Gastrocnemius medialis (tissue), 4 donors: ENCODE data around the gene HDGFL2. TPM values are rescaled to one million over a fixed set of nuclear protein-coding genes. Genes with fewer than 3 reads are reported as not detected.

Experiments used
- ATAC-seq, 2 donors: fragments of 150-250 bp; one replicate each; pipeline ENCODE4 v1.9.1; 2016
- DNase-seq, 2 donors: peaks; one replicate each; pipeline ENCODE4 v3.0.0-alpha.2; 2019
- H3K27ac ChIP-seq, 4 donors: fragments of 200-600 bp; sonication (generic); 1 replicate in 1 of 4; 2 replicates in 3 of 4; pipeline ENCODE4 v1.5.1; 2016 to 2018; ENCODE audit warnings: mild to moderate bottlenecking in 2 of 4, moderate library complexity in 1 of 4
- H3K27me3 ChIP-seq, 3 donors: fragments of 200-600 bp; sonication (generic) in 2 of 3; 1 replicate in 1 of 3; 2 replicates in 2 of 3; pipeline versions ENCODE4 v1.5.1 to v1.6.0; 2016 to 2019; ENCODE audit warnings: mild to moderate bottlenecking in 1 of 3, moderate library complexity in 1 of 3
- H3K36me3 ChIP-seq, 2 donors: fragments of 200-600 bp; sonication (generic) in 1 of 2; one replicate each; pipeline ENCODE4 v1.5.1; 2017 to 2018
- H3K4me1 ChIP-seq, 2 donors: fragments of 200-600 bp; sonication (generic) in 1 of 2; one replicate each; pipeline ENCODE4 v1.5.1; 2016 to 2017; ENCODE audit warnings: mild to moderate bottlenecking in 2 of 2
- H3K4me3 ChIP-seq, 4 donors: fragments of 200-600 bp; sonication (generic) in 3 of 4; 1 replicate in 1 of 4; 2 replicates in 3 of 4; pipeline ENCODE4 v1.5.1; 2016 to 2019; ENCODE audit warnings: mild to moderate bottlenecking in 2 of 4
- H3K9me3 ChIP-seq, 3 donors: fragments of 200-600 bp; sonication (generic) in 2 of 3; 1 replicate in 1 of 3; 2 replicates in 2 of 3; pipeline ENCODE4 v1.5.1; 2016 to 2019
- CTCF ChIP-seq, 5 experiments: fragments of 450-650 bp in 3 of 5; fragments of 200-600 bp in 2 of 5; sonication (generic) in 2 of 5; IDR thresholded peaks in 4 of 5; conservative IDR thresholded peaks in 1 of 5; 1 replicate in 4 of 5; 2 replicates in 1 of 5; pipeline ENCODE4 v1.5.1; 2016 to 2019; ENCODE audit warnings: antibody characterized with exemption in 5 of 5, mild to moderate bottlenecking in 3 of 5, moderate library complexity in 3 of 5
- POLR2A ChIP-seq, 2 donors: fragments of 450-650 bp; IDR thresholded peaks; one replicate each; pipeline ENCODE4 v1.6.1; 2017; ENCODE audit warnings: antibody characterized with exemption in 2 of 2, mild to moderate bottlenecking in 2 of 2, moderate library complexity in 2 of 2
- in situ Hi-C, 4 donors: fragments of 200-750 bp; cut with MboI; loops; one replicate each; pipeline versions ENCODE4 v1.15.0 to v1.8.0; 2017; ENCODE audit warnings: low sequenced_read_pairs in 4 of 4
- intact Hi-C: fragments of 100-400 bp; cut with DNase I; formaldehyde crosslinking; loops from one replicate; pipeline ENCODE4 v1.15.1; 2023; ENCODE audit warnings: low total_unique reads
- total RNA-seq, 4 donors: library from RNA; depleted of rRNA; stranded (reverse); fragments of >200 nt; gene quantifications; one replicate each; pipeline versions ENCODE4 v1.1.0 to v1.2.3, GENCODE V29; 2016

Gene HDGFL2
- total RNA-seq, 4 donors from 2014 or later, result 46.5 to 83.2 (median 56.1) TPM

GRCh38 chr19:4521888-4522242, 49.8 kb downstream of the HDGFL2 start:
- in situ Hi-C loops, result no loop called here
- no peak for DNase-seq

GRCh38 chr19:4522291-4523002, 50.4 kb downstream of the HDGFL2 start:
- ATAC-seq, result no peak
- H3K27me3 ChIP-seq, result no peaks in the 10 kb centered on the region
- intact Hi-C loops, result loop anchor here (1.0 kb wide), 1 partner anchor 36 kb away; no protein-coding TSS in a partner anchor
- peaks cover 14 to 21% of the 10 kb centered on the region in 2 donors for H3K4me1 ChIP-seq
- in situ Hi-C loops, result no loop called here
- TF ChIP-seq CTCF (IDR thresholded peaks at IDR 0.05 in 4 of 5, conservative IDR thresholded peaks at IDR 0.05 in 1 of 5) (no peak), POLR2A (IDR thresholded peaks at IDR 0.05) (no peak)
- DNase-seq, result no peak
- H3K27ac ChIP-seq, result peak overlapping the region; percentile 43 to 99 (median 76)
- no peaks in the 10 kb centered on the region for H3K36me3 ChIP-seq
- H3K9me3 ChIP-seq, result no peaks in the 10 kb centered on the region
- H3K4me3 ChIP-seq, result no peak overlapping the region

More at GRCh38 chr19:4521888-4522242, 49.8 kb downstream of the HDGFL2 start:
- ATAC-seq, result no peak
- H3K36me3 ChIP-seq, result no peaks in the 10 kb centered on the region
- H3K27ac ChIP-seq, result peak overlapping the region; percentile 32 to 99 (median 76)
- H3K4me1 ChIP-seq, result peaks cover 14 to 26% of the 10 kb centered on the region in 2 donors
- no peaks in the 10 kb centered on the region for H3K9me3 ChIP-seq
- no peaks in the 10 kb centered on the region for H3K27me3 ChIP-seq
- intact Hi-C loops, result no loop called here
- no peak for TF ChIP-seq POLR2A (IDR thresholded peaks at IDR 0.05)
- TF ChIP-seq CTCF (IDR thresholded peaks at IDR 0.05 in 4 of 5, conservative IDR thresholded peaks at IDR 0.05 in 1 of 5), result no peak
- no peak overlapping the region for H3K4me3 ChIP-seq

GRCh38 chr19:4523306-4524110, 51.4 kb downstream of the HDGFL2 start:
- DNase-seq (peak; percentile 35 to 70), ATAC-seq (peak in 1 of 2 donors; percentile 14)
- H3K36me3 ChIP-seq, result no peaks in the 10 kb centered on the region
- in situ Hi-C loops (no loop called here), intact Hi-C loops (loop anchor here (1.0 kb wide), 1 partner anchor 35 kb away; no protein-coding TSS in a partner anchor)
- H3K9me3 ChIP-seq, result no peaks in the 10 kb centered on the region
- no peak overlapping the region for H3K4me3 ChIP-seq
- H3K27me3 ChIP-seq, result no peaks in the 10 kb centered on the region
- peaks cover 11 to 13% of the 10 kb centered on the region in 2 donors for H3K4me1 ChIP-seq
- TF ChIP-seq POLR2A (IDR thresholded peaks at IDR 0.05), result no peak
- TF ChIP-seq CTCF (IDR thresholded peaks at IDR 0.05 in 4 of 5, conservative IDR thresholded peaks at IDR 0.05 in 1 of 5), result peak; percentile 26 to 87 (median 73)
- peak overlapping the region; percentile 43 to 97 (median 68) for H3K27ac ChIP-seq

GRCh38 chr19:4524808-4525562, 52.9 kb downstream of the HDGFL2 start:
- intact Hi-C loops (no loop called here), in situ Hi-C loops (no loop called here)
- Histone ChIP-seq H3K4me3 (no peak overlapping the region), H3K27ac (peak overlapping the region in 2 of 4 donors; percentile 22 to 33), H3K36me3 (no peaks in the 10 kb centered on the region), H3K9me3 (no peaks in the 10 kb centered on the region), H3K4me1 (no peaks in the 10 kb centered on the region), H3K27me3 (no peaks in the 10 kb centered on the region)
- DNase-seq, result peak in 1 of 2 donors; percentile 50
- peak in 1 of 2 donors; percentile 36 for ATAC-seq
- TF ChIP-seq POLR2A (IDR thresholded peaks at IDR 0.05) (no peak), CTCF (IDR thresholded peaks at IDR 0.05 in 4 of 5, conservative IDR thresholded peaks at IDR 0.05 in 1 of 5) (peak; percentile 35 to 80 (median 70))
